Endothelial cell of umbilical vein (primary cell): ENCODE data around the gene PRKAR1B. TPM values are rescaled to one million over a fixed set of nuclear protein-coding genes. Genes with fewer than 3 reads are reported as not detected.

Experiments
- BruUV-seq: library from RNA; stranded (reverse); fragments of 400-500 nt; replicated peaks from 2 replicates; lab custom pipeline; 2021; lab: Mats Ljungman, UMichigan
- CTCF ChIA-PET: fragments of 300-600, 350-600 bp; sonication (Branson Sonifier 250); formaldehyde crosslinking; loops from one replicate; lab custom pipeline; 2021; ENCODE audit warnings: antibody characterized with exemption, inconsistent platforms; lab: Charles Lee
- POLR2A ChIA-PET: fragments of 300-600, 350-600 bp; sonication (Branson Sonifier 250); formaldehyde crosslinking; loops from one replicate; lab custom pipeline; 2021; ENCODE audit warnings: antibody characterized with exemption, inconsistent platforms; lab: Charles Lee
- DNase-seq: peaks from one replicate; pipeline ENCODE4 v3.0.0-alpha.2; 2011; ENCODE audit warnings: low read depth, low spot score
- FAIRE-seq: peaks from 2 replicates; lab custom pipeline; 2011; peaks lifted over from hg19 to GRCh38; lab: Jason Lieb, UNC
- H2AFZ ChIP-seq: 2 replicates; pipeline ENCODE4 v1.6.0; 2012; ENCODE audit warnings: low read depth, low read length, control low read depth, inconsistent platforms
- H3K27ac ChIP-seq: 2 replicates; pipeline ENCODE4 v1.5.1; 2011; ENCODE audit warnings: low read depth, mild to moderate bottlenecking, control low read depth, low read length, moderate library complexity; ENCODE audit not compliant: insufficient read depth
- H3K27me3 ChIP-seq, 2 experiments: 2 replicates each; pipeline versions ENCODE4 v1.6.0 to v1.6.1; 2011; ENCODE audit warnings: low read length in 2 of 2, mixed read lengths in 1 of 2; ENCODE audit not compliant: control insufficient read depth in 2 of 2, insufficient read depth in 2 of 2
- H3K36me3 ChIP-seq, 2 experiments: 2 replicates in 1 of 2; 3 replicates in 1 of 2; pipeline ENCODE4 v1.5.1; 2011; ENCODE audit warnings: low read length in 2 of 2, mild to moderate bottlenecking in 1 of 2, moderate library complexity in 1 of 2; ENCODE audit not compliant: control insufficient read depth in 2 of 2, insufficient read depth in 2 of 2; ENCODE audit errors: extremely low read depth in 1 of 2
- H3K4me1 ChIP-seq: 3 replicates; pipeline ENCODE4 v1.5.1; 2011; ENCODE audit warnings: mild to moderate bottlenecking, low read length; ENCODE audit not compliant: control insufficient read depth, insufficient read depth; ENCODE audit errors: extremely low read depth
- H3K4me2 ChIP-seq: 2 replicates; pipeline ENCODE4 v1.6.1; 2011; ENCODE audit warnings: low read length, control low read depth, mixed read lengths; ENCODE audit not compliant: insufficient read depth
- H3K4me3 ChIP-seq, 3 experiments: fragments of 200-600 bp in 1 of 3; sonication (generic), shearing (Covaris generic) in 1 of 3; replicated peaks in 1 of 3; 2 replicates each; pipeline ENCODE4 v1.5.1; 2011 to 2016; ENCODE audit warnings: control low read depth in 3 of 3, low read length in 3 of 3, mild to moderate bottlenecking in 2 of 3, inconsistent platforms in 1 of 3, low read depth in 1 of 3, moderate library complexity in 1 of 3; ENCODE audit not compliant: insufficient read depth in 1 of 3
- H3K79me2 ChIP-seq: 2 replicates; pipeline ENCODE4 v1.6.0; 2012; ENCODE audit warnings: low read length, inconsistent platforms; ENCODE audit not compliant: control insufficient read depth, insufficient read depth
- H3K9ac ChIP-seq: replicated peaks from 2 replicates; pipeline ENCODE3; 2011; ENCODE audit warnings: low read length, control low read depth; ENCODE audit not compliant: insufficient read depth; ENCODE audit errors: extremely low read depth
- H3K9me1 ChIP-seq: replicated peaks from 3 replicates; pipeline ENCODE4 v1.6.0; 2011; ENCODE audit warnings: mild to moderate bottlenecking, low read length; ENCODE audit not compliant: control insufficient read depth, insufficient read depth; ENCODE audit errors: extremely low read depth
- H3K9me3 ChIP-seq: replicated peaks from 2 replicates; pipeline ENCODE4 v1.5.1; 2012; ENCODE audit warnings: low read length, inconsistent platforms; ENCODE audit not compliant: control insufficient read depth, insufficient read depth
- H4K20me1 ChIP-seq: replicated peaks from 2 replicates; pipeline ENCODE3; 2011; ENCODE audit warnings: mild to moderate bottlenecking, low read length; ENCODE audit not compliant: control insufficient read depth, insufficient read depth; ENCODE audit errors: extremely low read depth
- CTCF ChIP-seq, 2 donors: IDR thresholded peaks; 1 replicate in 1 of 2; 2 replicates in 1 of 2; pipeline ENCODE4 v1.5.1; 2011; ENCODE audit warnings: low read length in 2 of 2, mild to moderate bottlenecking in 2 of 2, moderate library complexity in 2 of 2, control low read depth in 1 of 2, inconsistent platforms in 1 of 2, low read depth in 1 of 2; ENCODE audit not compliant: insufficient read depth in 1 of 2; ENCODE audit errors: extremely low read depth in 1 of 2
- EZH2 ChIP-seq: IDR thresholded peaks from 2 replicates; pipeline ENCODE4 v1.6.1; 2012; ENCODE audit warnings: borderline replicate concordance, low read depth, mild to moderate bottlenecking, moderate library complexity, low read length, inconsistent platforms; ENCODE audit not compliant: severe bottlenecking
- FOS ChIP-seq: IDR thresholded peaks from 2 replicates; pipeline ENCODE4 v1.6.1; 2011; ENCODE audit warnings: mild to moderate bottlenecking, low read length, moderate library complexity, borderline replicate concordance; ENCODE audit not compliant: insufficient read depth
- GATA2 ChIP-seq: IDR thresholded peaks from 2 replicates; pipeline ENCODE4 v1.7.0; 2011; ENCODE audit warnings: low read depth, mild to moderate bottlenecking, moderate library complexity, mixed read lengths, low read length; ENCODE audit not compliant: insufficient read length, insufficient read depth
- JUN ChIP-seq: IDR thresholded peaks from 2 replicates; pipeline ENCODE4 v1.6.1; 2011; ENCODE audit warnings: borderline replicate concordance, low read depth; ENCODE audit not compliant: insufficient read length, insufficient read depth
- MYC ChIP-seq: IDR thresholded peaks from one replicate; pipeline ENCODE4 v1.6.1; 2011; ENCODE audit warnings: mild to moderate bottlenecking, low read depth, low read length
- POLR2A ChIP-seq: IDR thresholded peaks from 2 replicates; pipeline ENCODE4 v1.6.1; 2012; ENCODE audit warnings: low read depth, mild to moderate bottlenecking, control low read depth, low read length
- POLR2AphosphoS5 ChIP-seq: IDR thresholded peaks from 2 replicates; pipeline ENCODE4 v1.6.1; 2012; ENCODE audit warnings: low read depth, mild to moderate bottlenecking, control low read depth, low read length, moderate library complexity; ENCODE audit not compliant: insufficient read depth
- dilution Hi-C: fragments of 300-500 bp; cut with MboI; formaldehyde crosslinking; loops from one replicate; pipeline ENCODE4 v1.15.0; 2019; ENCODE audit warnings: low sequenced_read_pairs; ENCODE audit not compliant: extremely low pct_ligation_motif_present
- intact Hi-C: fragments of 100-400 bp; cut with micrococcal nuclease; formaldehyde crosslinking; loops from one replicate; pipeline ENCODE4 v1.10.0; 2022
- polyA plus RNA-seq, 4 experiments: library from polyadenylated mRNA; depleted of rRNA in 3 of 4; stranded (reverse) in 3 of 4; unstranded in 1 of 4; fragments of >200 nt; gene quantifications; 2 replicates each; pipeline versions ENCODE4 v1.2.1 to v1.2.3, GENCODE V29; 2011 to 2012; ENCODE audit warnings: missing spikeins in 1 of 4
- total RNA-seq: library from RNA; stranded (reverse); gene quantifications from 2 replicates; pipeline ENCODE4 v1.2.3, GENCODE V29; 2021
- TF ChIP-seq, protein P1 (sequence below): IDR thresholded peaks from 2 replicates; pipeline ENCODE4 v1.6.1; 2011; ENCODE audit not compliant: insufficient read depth, insufficient read length

The PRKAR1B gene
- total and polyA plus RNA-seq, 2 donors (not counting 3 experiments of a cell fraction or from before 2014, with no cell fraction given): 15.4 to 29.2 TPM

GRCh38 chr7:571718-572415 lies 155.2 kb downstream of the PRKAR1B start:
- TF ChIP-seq MYC (no peak), CTCF (IDR thresholded peaks at IDR 0.05; ENCODE audit: extremely low read depth in 1 of 2, insufficient read depth in 1 of 2, low read depth in 1 of 2, low read length in 2 of 2) (no peak), GATA2 (no peak), JUN (no peak), EZH2 (no peak), POLR2A (no peak), POLR2AphosphoS5 (no peak), FOS (no peak)
- TF ChIP-seq, protein P1, sequence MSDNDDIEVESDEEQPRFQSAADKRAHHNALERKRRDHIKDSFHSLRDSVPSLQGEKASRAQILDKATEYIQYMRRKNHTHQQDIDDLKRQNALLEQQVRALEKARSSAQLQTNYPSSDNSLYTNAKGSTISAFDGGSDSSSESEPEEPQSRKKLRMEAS: no peak
- DNase-seq (no peak), FAIRE-seq (no peak)
- no TSS peak for BruUV-seq
- dilution Hi-C loops: no loop called here
- Histone ChIP-seq H4K20me1 (no peaks in the 10 kb centered on the region), H3K27me3 (no peaks in the 10 kb centered on the region), H3K9me1 (no peaks in the 10 kb centered on the region), H3K79me2 (no peaks in the 10 kb centered on the region), H2AFZ (no peak overlapping the region), H3K9ac (no peak overlapping the region), H3K27ac (no peak overlapping the region), H3K4me2 (no peak overlapping the region), H3K4me1 (no peaks in the 10 kb centered on the region), H3K9me3 (no peaks in the 10 kb centered on the region), H3K36me3 (no peaks in the 10 kb centered on the region), H3K4me3 (no peak overlapping the region)
- ChIA-PET POLR2A (no interaction called here), CTCF (interaction anchor here (1.1 kb wide), 1 partner anchor 54 kb away, joined by 4 read pairs; no protein-coding TSS in a partner anchor)
- intact Hi-C loops: no loop called here
